Astrocyte of the cerebellum (primary cell): Measurements from ENCODE around the gene MAPKAP1.

Source experiments
- DNase-seq: peaks from one replicate; pipeline ENCODE4 v3.0.0-alpha.2; 2011; ENCODE audit warnings: low read depth
- H3K4me3 ChIP-seq: 2 replicates; pipeline ENCODE4 v1.5.1; 2011; ENCODE audit warnings: mild to moderate bottlenecking, low read depth, low read length, moderate library complexity
- in situ Hi-C: cut with HindIII; loops from 2 replicates; pipeline ENCODE4 v1.10.0; 2017; ENCODE audit warnings: low sequenced_read_pairs
- TF ChIP-seq, protein P1 (sequence below): IDR thresholded peaks from 2 replicates; pipeline ENCODE4 v1.5.1; 2012; ENCODE audit warnings: low read length, low read depth, moderate library complexity, mild to moderate bottlenecking; ENCODE audit errors: missing control alignments

The MAPKAP1 gene

GRCh38 chr9:125416517-125416916 lies 290.5 kb downstream of the MAPKAP1 start:
- in situ Hi-C loops = no loop called here
- no peak for DNase-seq
- H3K4me3 ChIP-seq = no peak overlapping the region
- TF ChIP-seq, protein P1, sequence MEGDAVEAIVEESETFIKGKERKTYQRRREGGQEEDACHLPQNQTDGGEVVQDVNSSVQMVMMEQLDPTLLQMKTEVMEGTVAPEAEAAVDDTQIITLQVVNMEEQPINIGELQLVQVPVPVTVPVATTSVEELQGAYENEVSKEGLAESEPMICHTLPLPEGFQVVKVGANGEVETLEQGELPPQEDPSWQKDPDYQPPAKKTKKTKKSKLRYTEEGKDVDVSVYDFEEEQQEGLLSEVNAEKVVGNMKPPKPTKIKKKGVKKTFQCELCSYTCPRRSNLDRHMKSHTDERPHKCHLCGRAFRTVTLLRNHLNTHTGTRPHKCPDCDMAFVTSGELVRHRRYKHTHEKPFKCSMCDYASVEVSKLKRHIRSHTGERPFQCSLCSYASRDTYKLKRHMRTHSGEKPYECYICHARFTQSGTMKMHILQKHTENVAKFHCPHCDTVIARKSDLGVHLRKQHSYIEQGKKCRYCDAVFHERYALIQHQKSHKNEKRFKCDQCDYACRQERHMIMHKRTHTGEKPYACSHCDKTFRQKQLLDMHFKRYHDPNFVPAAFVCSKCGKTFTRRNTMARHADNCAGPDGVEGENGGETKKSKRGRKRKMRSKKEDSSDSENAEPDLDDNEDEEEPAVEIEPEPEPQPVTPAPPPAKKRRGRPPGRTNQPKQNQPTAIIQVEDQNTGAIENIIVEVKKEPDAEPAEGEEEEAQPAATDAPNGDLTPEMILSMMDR = no peak

DNA sequence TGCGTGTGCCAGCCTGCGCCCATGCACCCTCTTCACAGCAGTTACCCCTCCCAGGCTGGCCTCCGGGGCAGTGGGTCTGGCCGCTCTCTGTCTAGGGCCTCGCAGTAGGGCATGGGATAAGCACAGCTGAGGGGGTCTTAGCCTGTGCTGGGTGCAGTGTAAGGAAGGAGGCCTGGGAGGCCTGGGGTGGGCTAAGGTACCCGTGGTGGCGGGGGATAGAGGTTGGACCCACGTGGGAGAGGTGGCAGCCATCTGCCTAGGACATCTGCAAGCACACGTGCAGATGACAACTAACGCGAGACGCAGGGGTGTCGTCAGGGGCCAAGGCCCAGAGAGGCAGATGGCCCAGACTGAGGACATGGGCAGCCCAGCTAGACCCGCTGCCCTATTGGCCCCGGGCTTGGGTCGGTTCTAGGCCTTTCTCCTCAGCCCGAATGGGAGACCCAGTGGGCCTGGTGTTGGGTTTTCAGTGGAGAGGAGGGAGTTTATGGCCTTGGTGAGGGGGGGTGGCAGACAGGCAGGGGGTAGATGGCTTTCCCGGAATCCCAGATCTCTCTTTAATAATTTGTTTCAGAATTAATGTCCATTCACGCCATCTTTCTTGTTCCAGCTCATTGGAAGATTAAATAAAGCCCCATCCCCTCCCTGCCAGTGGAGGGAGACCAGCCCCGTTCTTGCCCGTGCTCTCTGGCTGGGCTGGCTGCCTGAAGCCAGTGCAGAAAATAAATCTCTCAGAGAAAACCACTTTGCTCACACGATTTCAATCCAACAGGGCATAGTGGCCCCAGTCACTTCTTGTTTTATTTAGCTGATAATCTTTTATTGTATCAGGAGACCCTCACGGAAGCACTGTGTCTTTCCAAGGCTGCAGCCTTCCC lies 291.2 kb downstream of the MAPKAP1 start:
- DNase-seq = no peak
- no peak overlapping the region for H3K4me3 ChIP-seq
- in situ Hi-C loops = no loop called here
- TF ChIP-seq, protein P1 = peak; percentile 16

- no peak for DNase-seq
- in situ Hi-C loops = no loop called here
- H3K4me3 ChIP-seq = no peak overlapping the region
- TF ChIP-seq, protein P1 = no peak
These were observed 293.4 kb downstream of the MAPKAP1 start for GRCh38 chr9:125413579-125413978.

DNA sequence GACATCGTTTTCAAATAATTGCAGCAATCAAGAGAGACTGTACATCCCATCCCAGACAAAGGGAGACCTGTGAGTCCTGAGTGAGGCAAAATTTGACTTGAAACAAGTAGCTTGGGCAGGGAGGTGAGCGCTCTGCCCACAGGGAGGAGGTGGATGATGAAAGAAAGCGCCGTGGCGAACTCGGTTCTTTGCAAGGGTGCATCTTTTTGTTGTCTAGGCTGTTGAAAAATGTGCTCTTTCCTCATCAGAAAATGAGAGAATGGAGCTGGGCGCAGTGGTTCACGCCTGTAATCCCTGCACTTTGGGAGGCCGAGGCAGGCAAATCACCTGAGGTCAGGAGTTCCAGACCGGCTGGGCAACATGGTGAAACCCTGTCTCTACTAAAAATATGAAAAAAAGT lies 294.8 kb downstream of the MAPKAP1 start:
- DNase-seq = no peak
- no peak overlapping the region for H3K4me3 ChIP-seq
- TF ChIP-seq, protein P1 = no peak
- in situ Hi-C loops = no loop called here

- TF ChIP-seq, protein P1 = no peak
- no peak for DNase-seq
- no peak overlapping the region for H3K4me3 ChIP-seq
- in situ Hi-C loops = no loop called here
These were observed 295.7 kb downstream of the MAPKAP1 start for GRCh38 chr9:125411171-125411756.

DNA sequence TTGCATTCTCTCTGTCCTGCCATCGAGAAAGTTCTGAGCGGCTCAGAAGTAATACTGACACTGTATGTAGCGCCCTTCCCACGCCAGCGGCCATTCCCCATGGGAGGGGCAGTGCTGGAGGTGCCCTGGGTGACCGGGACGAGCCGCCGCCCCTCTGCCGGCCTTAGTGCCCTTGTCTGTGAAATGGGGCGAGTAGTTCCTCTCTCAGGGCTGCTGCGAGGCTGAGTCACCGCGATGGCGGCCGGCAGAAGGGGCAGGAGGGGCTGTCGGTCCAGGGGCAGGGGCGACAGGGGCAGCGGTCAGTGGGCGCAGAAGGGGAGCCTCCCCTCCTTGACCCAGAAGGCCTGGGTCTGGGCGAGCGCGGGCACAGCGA lies 296.5 kb downstream of the MAPKAP1 start:
- DNase-seq = no peak
- TF ChIP-seq, protein P1 = no peak
- in situ Hi-C loops = no loop called here
- H3K4me3 ChIP-seq = no peak overlapping the region
